HG03378 (cell line): ENCODE data around the gene KCNA2.

Source experiments
- ATAC-seq: cut with Tn5 transposase; IDR thresholded peaks from one replicate; pipeline ENCODE4 v1.9.1; 2021; ENCODE audit warnings: mild to moderate bottlenecking, moderate library complexity; ENCODE audit not compliant: unreplicated experiment

Gene KCNA2

DNA sequence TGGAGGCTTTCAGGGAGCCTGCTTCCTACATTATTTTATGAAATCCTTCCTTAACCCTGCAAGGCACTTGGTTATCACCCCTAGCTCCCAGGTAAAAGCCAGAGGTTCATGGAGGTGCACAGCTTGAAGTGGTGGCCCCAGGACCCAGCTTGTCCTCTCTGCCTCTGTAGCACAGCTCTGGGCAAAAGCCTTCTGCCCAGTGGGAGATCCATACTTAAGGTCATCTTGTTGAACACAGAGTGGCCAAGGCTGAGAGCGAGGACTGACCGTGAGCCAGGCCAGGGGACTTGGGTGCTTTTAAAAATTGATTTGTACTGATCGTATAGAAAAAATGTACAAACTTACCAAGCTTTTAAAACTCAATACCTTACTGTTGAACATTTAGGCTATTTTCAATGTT is 33.4 kb downstream of the KCNA2 start:
- ATAC-seq = no peak

GRCh38 chr1:110570901-110571300 is 35.3 kb downstream of the KCNA2 start:
- no peak for ATAC-seq

DNA sequence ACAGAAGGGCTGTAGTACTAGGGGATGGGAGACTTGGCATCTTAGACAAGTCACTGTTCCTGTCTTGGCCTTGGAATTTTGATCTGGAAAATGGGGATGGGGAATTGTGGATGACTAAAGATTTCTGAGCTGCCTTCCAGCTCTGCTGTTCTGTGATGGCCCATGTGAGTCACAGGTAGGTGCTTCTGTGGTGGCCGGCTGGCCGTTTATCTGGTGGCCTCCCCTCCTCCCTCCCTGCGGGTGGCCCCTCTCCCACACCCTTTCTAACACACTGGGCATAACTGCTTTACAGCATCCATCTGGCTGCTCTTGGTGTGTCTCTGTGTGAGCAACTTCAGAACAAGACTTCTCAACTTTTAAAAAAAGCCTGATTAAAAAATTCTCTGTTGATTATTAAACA is 35.9 kb downstream of the KCNA2 start:
- ATAC-seq = no peak

DNA sequence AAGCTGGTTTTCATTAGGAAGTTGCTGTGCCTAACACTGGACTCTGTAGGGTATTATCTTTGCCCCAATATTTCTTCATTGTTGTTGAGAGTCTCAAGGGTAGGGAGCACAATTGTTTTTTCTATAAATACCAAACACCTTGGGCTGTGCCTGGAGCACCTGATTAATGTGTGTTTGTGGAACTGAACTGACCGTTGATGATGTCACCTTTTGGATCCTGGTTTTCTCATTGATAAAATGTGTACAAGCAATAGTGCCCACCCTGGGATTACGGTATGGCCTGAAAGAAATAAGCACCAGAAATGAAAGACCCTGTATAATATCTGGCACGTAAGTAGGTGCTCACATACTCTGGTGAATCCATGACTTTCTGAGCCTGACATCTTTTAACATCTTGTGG is 39.3 kb downstream of the KCNA2 start:
- no peak for ATAC-seq

DNA sequence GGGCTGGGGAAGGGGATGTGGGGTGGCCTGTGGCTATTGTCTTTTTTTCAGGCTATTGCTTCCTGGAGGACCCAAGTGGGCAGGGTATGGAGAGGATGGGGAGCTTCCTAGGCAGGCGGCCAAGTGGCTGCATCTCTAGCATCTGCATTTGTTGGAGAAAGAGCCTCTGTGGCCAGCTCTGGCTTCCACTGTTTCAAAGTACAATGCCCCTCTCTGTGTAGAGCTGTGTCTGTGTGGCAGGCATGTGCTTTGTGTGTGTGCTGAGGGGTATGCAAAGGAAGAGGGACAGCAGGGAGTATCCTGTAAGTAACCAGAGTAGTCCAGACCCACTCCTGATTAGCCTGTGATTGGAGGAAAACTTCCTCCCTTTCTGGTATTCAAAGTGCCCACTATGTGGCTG is 40.6 kb downstream of the KCNA2 start:
- no peak for ATAC-seq

DNA sequence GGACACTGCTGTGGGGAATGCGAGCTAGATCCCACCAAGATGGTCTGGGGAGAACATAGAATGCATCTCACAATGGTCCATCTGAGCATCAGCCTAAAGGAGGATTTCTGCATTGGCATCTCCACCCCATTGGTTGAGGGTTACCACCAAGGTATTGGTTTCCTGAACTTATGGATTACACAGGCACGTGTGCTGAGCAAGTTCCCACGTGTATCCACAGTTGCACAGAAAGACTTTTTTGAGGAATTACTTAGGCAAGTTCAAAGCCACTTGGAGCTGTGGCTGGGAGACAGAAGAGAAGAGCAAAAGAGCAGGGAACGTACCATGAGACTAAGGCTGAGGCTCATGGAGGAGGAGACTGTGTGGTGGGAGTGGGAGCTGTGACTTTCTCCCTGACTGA is 43.1 kb downstream of the KCNA2 start:
- no peak for ATAC-seq

DNA sequence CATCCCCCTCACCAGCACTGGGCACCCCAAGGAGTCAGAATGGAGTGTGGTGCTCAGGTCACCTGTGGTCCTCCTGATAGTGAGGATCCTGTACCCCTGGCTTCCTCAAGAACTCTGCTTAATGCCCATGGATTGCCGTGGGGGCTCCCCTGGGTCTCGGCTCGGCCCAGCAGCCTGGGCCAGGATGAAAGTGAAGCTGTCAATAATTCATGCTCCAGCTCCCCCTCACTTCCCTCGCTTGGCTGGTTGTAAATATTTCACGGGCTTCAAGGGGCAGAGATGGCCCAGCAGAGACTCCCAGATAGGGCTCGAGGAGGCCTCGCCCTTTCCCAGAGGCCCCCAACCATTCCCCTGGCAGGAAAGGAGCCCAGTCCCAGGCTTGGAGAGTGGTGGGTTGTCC is 44.6 kb downstream of the KCNA2 start:
- ATAC-seq = no peak

GRCh38 chr1:110559157-110559556 is 47.0 kb downstream of the KCNA2 start:
- no peak for ATAC-seq

GRCh38 chr1:110557481-110557880 is 48.7 kb downstream of the KCNA2 start:
- ATAC-seq = no peak

GRCh38 chr1:110556471-110556807 is 49.7 kb downstream of the KCNA2 start:
- ATAC-seq = no peak

DNA sequence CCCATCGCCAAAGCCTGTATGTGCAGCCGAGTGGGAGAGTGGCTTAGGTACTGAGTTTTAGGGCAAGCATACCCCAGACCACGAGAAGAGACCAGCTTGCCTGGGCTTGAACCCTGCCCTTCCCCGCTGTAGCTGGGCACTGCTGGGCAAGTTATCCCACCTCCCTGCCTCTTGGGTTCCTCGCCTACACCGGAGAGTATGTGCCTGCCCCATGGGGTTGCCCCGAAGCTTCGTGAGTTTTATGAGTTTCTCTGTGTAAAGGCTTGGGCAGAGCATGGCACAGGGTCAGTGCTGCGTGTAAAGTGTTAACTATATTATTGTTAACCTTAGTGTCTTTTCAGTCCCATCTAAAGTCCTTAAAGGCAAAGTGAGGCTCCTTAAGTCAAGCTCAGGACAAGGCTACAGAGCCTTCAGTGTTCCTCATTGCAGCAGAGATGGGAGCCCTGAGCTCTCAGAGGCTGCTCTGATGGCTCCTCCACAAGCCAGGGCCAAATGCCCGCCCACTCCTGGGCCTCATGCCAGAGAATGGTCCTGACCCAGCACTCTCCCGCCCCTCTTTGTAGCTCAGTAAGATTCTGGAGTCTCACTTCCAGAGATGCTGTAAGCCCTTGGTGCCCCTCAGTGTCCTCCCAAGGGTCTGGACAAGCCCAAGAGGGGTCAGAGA is 50.2 kb downstream of the KCNA2 start:
- ATAC-seq = no peak

DNA sequence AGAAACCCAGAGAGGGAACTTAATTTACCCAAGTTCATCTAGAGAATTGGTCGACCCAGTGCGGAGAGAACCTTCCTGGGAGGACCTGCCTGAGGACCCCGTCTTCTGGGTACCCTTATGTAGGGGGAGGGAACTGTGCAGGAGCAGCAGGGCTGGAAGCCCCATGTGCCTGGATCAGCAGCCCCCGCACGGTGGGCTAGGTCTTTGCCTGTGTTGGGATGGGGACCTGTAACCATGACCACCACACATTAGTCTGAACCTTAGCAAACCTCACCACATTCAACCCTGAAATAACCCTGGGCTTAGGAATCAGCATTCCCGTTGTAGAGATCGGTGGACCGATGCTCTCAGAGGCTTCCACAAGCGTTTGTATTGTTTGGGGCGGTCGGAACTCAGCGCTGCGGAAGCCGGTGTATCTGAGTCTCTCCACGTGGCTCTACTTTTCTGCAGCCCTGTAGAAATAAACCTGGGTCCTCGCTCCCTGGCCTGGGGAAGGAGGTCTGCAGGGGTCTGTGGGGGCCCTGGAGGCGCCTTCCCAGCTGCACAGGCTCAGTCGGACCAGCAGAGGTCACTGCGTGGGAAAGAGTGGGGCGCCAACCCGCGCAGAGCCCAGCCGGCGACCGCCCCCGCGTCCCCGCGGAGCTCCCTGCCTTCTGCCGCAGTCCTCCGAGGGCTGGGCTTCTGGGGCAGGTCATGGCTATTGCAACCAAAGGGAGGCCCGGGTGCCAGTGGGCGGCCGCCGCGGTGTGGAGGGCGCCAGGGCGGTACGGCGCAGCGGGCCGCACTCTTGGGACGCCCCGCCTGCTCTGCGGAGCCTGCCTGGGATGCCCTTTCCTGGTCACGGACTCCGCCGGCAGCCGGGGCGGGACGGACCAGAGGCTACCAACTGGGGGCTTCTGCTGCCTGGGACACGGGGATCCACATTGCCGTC is 51.0 kb downstream of the KCNA2 start:
- ATAC-seq = no peak

GRCh38 chr1:110551278-110551809 is 54.8 kb downstream of the KCNA2 start:
- no peak for ATAC-seq

- ATAC-seq = no peak
These were observed 56.3 kb downstream of the KCNA2 start for GRCh38 chr1:110549831-110550230.

DNA sequence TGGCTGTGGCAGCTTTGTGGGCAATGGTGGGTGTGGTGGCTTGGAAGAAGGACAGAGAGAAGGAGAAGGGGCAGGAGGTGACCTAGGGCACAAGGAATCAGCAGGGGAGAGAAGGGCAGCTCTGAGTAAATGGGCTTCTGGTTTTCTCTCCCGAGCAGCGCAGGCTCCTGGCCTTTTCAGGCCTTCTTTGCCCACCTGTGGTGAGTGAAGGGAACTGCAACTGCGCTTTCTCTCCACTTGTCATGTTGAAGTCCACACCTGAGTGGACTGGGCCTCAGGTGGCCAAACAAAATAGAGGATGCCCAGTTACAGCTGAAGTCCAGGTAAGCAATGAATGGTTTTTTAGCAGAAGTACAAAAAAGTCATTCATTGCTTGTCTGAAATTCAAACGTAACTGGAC is 57.8 kb downstream of the KCNA2 start:
- ATAC-seq = no peak

GRCh38 chr1:110547017-110547416 is 59.1 kb downstream of the KCNA2 start:
- ATAC-seq = no peak

DNA sequence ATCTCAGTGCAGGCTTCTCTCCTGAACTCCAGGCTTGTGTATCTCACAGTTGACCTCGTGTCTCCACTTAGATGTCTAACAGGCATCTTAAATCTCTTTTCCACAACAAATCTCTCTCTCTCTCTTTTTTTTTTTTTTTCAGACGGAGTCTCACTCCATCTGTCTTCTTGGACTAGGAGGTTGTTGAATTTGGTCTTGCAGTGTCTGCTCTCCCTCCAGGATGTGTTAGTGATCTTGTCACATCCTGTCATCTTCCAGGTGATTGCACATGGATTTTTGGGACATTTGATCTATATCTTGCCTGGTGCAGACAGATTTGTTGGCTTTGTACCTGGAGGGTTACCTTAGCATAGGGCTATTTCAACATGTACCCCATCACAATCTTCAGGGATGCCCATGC is 60.7 kb downstream of the KCNA2 start:
- ATAC-seq = no peak

DNA sequence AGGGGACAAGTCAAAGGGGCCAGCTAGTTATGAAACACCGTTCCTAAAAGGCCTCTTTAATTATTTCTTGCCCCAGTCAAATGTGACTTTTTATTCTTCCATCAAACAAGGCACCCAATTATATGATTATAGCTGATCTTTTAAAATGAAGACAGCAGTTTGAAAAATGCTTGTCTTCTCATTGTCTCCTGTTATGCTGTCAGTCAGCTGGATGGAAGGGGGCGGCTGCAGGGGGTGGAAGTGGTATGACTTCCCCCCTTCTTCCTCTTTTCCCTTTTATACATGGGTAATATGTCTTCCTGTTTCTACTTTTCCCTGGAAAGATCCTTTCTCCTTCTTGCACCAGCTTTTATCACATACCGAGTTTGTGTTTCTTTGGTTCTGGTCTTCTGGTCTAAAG is 61.4 kb downstream of the KCNA2 start:
- ATAC-seq = no peak
